Activated CD8-positive, alpha-beta T cell treated with anti-CD3 and anti-CD28 coated beads, Interleukin-2, amount 10 ng/mL, durations not matched to agents 7 days and 5 days (primary cell): ENCODE data around the gene CAMK1G. TPM values are rescaled to one million over a fixed set of nuclear protein-coding genes. Genes with fewer than 3 reads are reported as not detected.
A peak's percentile ranks its signal among the peaks of the same experiment; 100 is the strongest.

Source experiments
- ATAC-seq: fragments of 150-1000 bp; cut with Tn5 transposase; one replicate; pipeline ENCODE4 v1.10.0; 2021; ENCODE audit warnings: moderate library complexity
- CTCF ChIA-PET: fragments of 350-600 bp; sonication (Branson Sonifier 250); formaldehyde crosslinking; loops from one replicate; lab custom pipeline; 2021; ENCODE audit warnings: antibody characterized with exemption; lab: Charles Lee
- POLR2A ChIA-PET: fragments of 350-600 bp; sonication (Branson Sonifier 250); formaldehyde crosslinking; loops from one replicate; lab custom pipeline; 2021; ENCODE audit warnings: antibody characterized with exemption; lab: Charles Lee
- DNase-seq: peaks from one replicate; pipeline ENCODE4 v3.0.0-alpha.2; 2020
- H3K27ac Mint-ChIP-seq: one replicate; pipeline ENCODE4 v1.8.0; 2021; ENCODE audit warnings: mild to moderate bottlenecking, mixed read lengths
- H3K27me3 Mint-ChIP-seq: one replicate; pipeline ENCODE4 v1.8.0; 2021; ENCODE audit warnings: low read depth, mixed read lengths
- H3K36me3 Mint-ChIP-seq: one replicate; pipeline ENCODE4 v1.8.0; 2021; ENCODE audit warnings: low read depth, mixed read lengths
- H3K4me1 Mint-ChIP-seq: one replicate; pipeline ENCODE4 v1.8.0; 2021; ENCODE audit warnings: low read depth, mixed read lengths
- H3K4me3 Mint-ChIP-seq: one replicate; pipeline ENCODE4 v1.8.0; 2021; ENCODE audit warnings: mild to moderate bottlenecking, mixed read lengths
- H3K9me3 Mint-ChIP-seq: one replicate; pipeline ENCODE4 v1.8.0; 2022; ENCODE audit warnings: mixed read lengths; ENCODE audit not compliant: insufficient read depth
- total RNA-seq, 2 experiments: library from RNA; stranded (reverse); gene quantifications; one replicate each; pipeline ENCODE4 v1.2.3, GENCODE V29; 2021

Gene CAMK1G
- total RNA-seq, 2 experiments from 2014 or later: not detected

DNA sequence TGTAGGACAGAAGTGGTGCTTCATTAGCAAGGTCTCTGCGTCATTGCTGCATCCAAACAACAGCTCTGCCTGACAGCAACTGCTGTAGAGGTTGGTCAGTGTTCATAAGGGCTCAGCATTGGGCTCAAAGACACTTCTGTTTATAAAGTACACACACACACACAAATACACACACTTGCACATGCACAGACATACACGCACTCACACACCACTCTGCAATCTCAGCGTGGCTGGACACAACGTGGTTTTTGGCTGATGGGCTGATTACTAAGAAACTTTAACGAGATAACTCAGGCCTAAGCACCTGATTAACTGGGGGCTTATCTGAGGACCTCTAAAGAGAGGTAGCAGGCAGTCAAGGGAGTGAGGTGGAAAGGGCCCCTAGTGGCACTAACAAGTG lies 20.4 kb downstream of the CAMK1G start:
- no peak for ATAC-seq
- Mint-ChIP-seq H3K36me3 (no peaks in the 10 kb centered on the region), H3K27ac (no peak overlapping the region), H3K9me3 (no peaks in the 10 kb centered on the region), H3K4me3 (no peak overlapping the region), H3K4me1 (peaks cover 6% of the 10 kb centered on the region), H3K27me3 (peaks cover 26% of the 10 kb centered on the region)
- POLR2A ChIA-PET: no interaction called here
- no peak for DNase-seq
- CTCF ChIA-PET: interaction anchor here (1.5 to 1.7 kb wide), 2 partner anchors 90 to 145 kb away, joined by 4 to 12 read pairs; no protein-coding TSS in a partner anchor

DNA sequence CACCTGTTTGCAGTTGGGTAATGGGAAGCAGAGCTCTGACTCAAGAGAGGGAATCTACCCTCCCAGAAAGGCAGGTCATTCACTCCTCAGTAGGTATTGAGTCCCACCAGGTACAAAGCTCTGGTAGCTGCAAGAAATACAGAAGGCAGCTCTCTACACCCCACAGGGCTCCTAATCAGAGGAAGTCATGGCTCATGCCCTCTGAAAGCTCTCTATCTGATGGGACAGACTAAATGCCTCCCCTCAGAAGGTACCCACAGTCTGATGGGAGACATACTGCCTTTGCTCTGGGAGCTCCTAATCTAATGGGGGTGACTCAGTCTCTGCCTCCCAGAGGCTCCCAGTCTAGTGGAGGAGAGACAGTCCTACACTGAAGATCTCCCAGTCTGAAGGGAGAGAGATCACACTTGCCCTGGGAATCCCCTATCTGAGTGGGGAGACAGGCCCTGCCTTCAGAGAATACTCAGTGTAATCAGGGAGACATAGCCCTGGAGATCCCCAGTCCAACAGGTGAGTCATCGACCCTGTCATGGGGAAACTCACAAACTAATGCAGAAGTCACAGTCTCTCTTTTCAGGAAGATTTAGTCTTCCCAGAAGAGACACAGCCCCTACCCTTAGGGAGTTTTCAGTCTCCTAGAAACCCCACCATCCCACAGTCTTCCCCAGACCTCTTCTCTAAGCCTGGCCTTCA lies 23.7 kb downstream of the CAMK1G start:
- H3K4me1 Mint-ChIP-seq: peaks cover 12% of the 10 kb centered on the region
- no peak overlapping the region for H3K27ac Mint-ChIP-seq
- no peaks in the 10 kb centered on the region for H3K36me3 Mint-ChIP-seq
- POLR2A ChIA-PET: no interaction called here
- no peak for DNase-seq
- CTCF ChIA-PET: interaction anchor here (0.7 to 1.5 kb wide), 5 partner anchors 19 to 141 kb away, joined by 3 read pairs; partner anchors contain the start of gene G0S2
- no peaks in the 10 kb centered on the region for H3K9me3 Mint-ChIP-seq
- no peaks in the 10 kb centered on the region for H3K27me3 Mint-ChIP-seq
- ATAC-seq: no peak
- no peak overlapping the region for H3K4me3 Mint-ChIP-seq

DNA sequence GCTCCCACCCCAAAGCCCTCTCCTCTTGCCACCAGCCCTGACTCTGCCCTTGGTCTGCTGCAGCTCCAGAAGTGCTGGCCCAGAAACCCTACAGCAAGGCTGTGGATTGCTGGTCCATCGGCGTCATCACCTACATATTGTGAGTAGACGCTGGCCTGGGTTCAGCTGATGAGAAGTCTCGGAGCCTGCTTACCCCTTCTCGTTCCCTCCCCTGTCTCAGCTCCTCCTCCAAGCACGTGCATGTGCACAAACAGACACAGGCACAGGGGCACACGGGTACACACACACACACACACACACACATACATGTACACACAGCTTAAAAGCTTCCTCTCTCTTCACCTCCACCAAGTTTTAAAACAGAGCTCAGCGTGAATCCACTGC lies 24.3 kb downstream of the CAMK1G start:
- Mint-ChIP-seq H3K36me3 (no peaks in the 10 kb centered on the region), H3K27ac (no peak overlapping the region), H3K27me3 (no peaks in the 10 kb centered on the region), H3K4me1 (peaks cover 16% of the 10 kb centered on the region), H3K4me3 (no peak overlapping the region), H3K9me3 (no peaks in the 10 kb centered on the region)
- ATAC-seq: no peak
- ChIA-PET POLR2A (no interaction called here), CTCF (interaction anchor here (0.7 to 1.5 kb wide), 5 partner anchors 68 to 215 kb away, joined by 3 read pairs; partner anchors contain the start of gene G0S2)
- DNase-seq: no peak

DNA sequence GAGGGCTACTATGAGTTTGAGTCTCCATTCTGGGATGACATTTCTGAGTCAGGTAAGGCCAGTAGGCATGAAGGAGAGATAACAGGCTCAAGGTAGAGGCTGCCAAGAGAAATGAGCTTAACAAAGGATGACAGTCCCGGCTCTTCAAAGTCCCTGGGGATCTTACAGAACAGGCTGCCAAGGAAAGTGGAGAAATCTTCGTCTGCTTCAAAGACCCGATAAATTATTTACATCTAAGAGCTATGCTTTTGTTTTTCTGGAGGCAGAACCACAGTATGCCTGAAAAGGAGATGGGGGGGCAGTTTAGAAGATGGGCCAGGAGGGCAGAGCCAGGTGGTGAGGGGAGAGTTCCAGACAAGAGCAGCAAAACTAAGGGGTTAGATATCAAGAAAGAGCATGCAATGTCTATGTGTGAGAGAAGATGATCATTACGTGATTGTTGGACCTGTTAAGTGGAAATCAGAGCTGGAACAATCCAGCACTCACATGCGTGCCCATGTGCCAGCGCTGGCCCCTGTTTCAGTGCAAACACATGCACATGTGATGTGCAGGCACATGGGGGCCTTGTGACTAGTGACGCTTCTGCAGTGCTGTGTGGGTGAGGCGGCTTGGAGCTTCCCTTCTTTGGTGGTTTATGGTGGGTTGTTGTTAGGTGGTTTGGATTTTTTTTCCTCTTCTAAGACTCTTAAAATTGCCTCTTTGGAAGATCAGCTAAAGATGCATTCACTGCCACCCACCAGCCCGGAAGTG lies 25.7 kb downstream of the CAMK1G start:
- Mint-ChIP-seq H3K36me3 (no peaks in the 10 kb centered on the region), H3K27ac (no peak overlapping the region), H3K9me3 (no peaks in the 10 kb centered on the region), H3K27me3 (no peaks in the 10 kb centered on the region), H3K4me3 (no peak overlapping the region), H3K4me1 (peaks cover 16% of the 10 kb centered on the region)
- ATAC-seq (no peak), DNase-seq (no peak)
- CTCF ChIA-PET: interaction anchor here (1.9 kb wide), 1 partner anchor 18 kb away, joined by 6 read pairs; no protein-coding TSS in a partner anchor
- POLR2A ChIA-PET: no interaction called here

DNA sequence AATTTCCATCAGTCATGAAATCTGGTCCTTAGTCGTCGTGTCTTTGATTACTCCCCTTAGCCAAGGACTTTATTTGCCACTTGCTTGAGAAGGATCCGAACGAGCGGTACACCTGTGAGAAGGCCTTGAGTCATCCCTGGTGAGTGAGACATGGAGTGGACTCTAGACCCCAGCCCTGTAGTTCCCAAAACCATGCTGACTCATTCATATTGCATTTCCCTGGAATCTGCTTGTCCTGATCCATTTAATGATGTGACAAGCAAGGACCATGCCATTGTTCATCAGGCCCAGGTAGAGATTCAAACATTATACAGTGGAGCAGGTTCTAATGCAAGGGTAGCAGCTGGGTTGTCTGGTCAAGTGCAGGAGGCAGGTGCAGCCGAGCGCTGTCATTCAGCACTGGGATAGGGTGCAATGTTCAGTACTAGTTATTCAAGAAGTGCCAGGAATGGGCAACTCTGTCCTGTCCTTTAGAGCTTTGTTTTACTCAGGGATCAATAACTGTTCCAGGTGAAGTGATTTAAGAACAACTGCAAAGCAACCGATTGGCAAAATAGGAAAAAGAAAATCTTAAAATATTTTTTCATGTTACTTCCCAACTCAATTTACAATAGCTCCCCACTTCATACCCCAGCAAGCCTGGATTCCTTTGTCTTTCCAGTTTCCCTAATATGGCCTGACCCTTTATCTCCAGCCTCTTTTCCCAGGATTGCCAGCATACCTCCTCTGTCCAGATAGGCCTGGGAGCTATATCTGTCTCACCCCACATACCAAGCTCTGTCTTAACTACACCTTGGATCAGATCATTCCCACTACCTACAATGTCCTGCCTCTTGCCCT lies 26.5 kb downstream of the CAMK1G start:
- H3K27me3 Mint-ChIP-seq: peaks cover 3% of the 10 kb centered on the region
- DNase-seq: no peak
- H3K4me3 Mint-ChIP-seq: no peak overlapping the region
- POLR2A ChIA-PET: no interaction called here
- no peak for ATAC-seq
- H3K36me3 Mint-ChIP-seq: no peaks in the 10 kb centered on the region
- no peak overlapping the region for H3K27ac Mint-ChIP-seq
- CTCF ChIA-PET: interaction anchor here (1.9 kb wide), 1 partner anchor 17 kb away, joined by 6 read pairs; no protein-coding TSS in a partner anchor
- peaks cover 11% of the 10 kb centered on the region for H3K4me1 Mint-ChIP-seq
- H3K9me3 Mint-ChIP-seq: no peaks in the 10 kb centered on the region

DNA sequence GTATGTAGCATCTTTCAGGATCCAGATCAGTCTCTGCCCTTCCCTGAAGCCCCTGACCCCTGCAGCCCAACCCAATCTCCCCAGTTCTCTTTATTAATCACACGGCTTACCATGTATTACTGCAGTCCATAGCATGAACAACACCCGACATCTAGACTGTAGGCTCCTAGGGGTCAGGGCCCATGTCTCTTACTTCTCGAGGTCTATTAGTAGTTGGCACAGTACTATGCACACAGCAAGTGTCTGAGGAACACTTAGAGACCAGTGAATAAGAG lies 27.1 kb downstream of the CAMK1G start:
- Mint-ChIP-seq H3K27me3 (peaks cover 3% of the 10 kb centered on the region), H3K36me3 (no peaks in the 10 kb centered on the region), H3K27ac (no peak overlapping the region), H3K4me3 (no peak overlapping the region), H3K9me3 (no peaks in the 10 kb centered on the region), H3K4me1 (peaks cover 10% of the 10 kb centered on the region)
- POLR2A ChIA-PET: no interaction called here
- no peak for ATAC-seq
- no peak for DNase-seq
- CTCF ChIA-PET: interaction anchor here (1.4 to 1.9 kb wide), 2 partner anchors 17 to 44 kb away, joined by 4 to 6 read pairs; no protein-coding TSS in a partner anchor

DNA sequence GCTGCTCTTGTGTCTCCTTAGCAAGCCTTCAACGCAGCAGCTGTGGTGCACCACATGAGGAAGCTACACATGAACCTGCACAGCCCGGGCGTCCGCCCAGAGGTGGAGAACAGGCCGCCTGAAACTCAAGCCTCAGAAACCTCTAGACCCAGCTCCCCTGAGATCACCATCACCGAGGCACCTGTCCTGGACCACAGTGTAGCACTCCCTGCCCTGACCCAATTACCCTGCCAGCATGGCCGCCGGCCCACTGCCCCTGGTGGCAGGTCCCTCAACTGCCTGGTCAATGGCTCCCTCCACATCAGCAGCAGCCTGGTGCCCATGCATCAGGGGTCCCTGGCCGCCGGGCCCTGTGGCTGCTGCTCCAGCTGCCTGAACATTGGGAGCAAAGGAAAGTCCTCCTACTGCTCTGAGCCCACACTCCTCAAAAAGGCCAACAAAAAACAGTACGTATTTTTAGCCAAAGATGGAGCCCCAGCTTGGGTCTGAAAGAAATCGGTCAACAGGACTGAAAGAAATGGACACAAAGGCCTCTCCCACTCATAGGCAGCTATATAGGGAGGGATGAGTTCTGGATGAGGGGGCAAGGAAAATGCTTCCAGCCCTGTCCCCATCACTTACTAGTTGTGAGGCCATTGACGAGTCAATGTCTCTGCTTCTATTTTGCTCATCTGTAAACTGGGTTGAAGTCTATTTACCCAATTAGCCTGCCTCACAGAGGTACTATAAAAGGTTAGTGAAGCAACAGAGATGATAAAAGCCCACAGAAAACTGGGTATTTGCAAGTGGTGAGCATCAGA lies 28.5 kb downstream of the CAMK1G start:
- peaks cover 3% of the 10 kb centered on the region for H3K27me3 Mint-ChIP-seq
- H3K36me3 Mint-ChIP-seq: no peaks in the 10 kb centered on the region
- ATAC-seq: peak; percentile 50
- no peak overlapping the region for H3K4me3 Mint-ChIP-seq
- no peak for DNase-seq
- no peaks in the 10 kb centered on the region for H3K9me3 Mint-ChIP-seq
- peaks cover 10% of the 10 kb centered on the region for H3K4me1 Mint-ChIP-seq
- ChIA-PET POLR2A (no interaction called here), CTCF (interaction anchor here (1.4 kb wide), 1 partner anchor 46 kb away, joined by 4 read pairs; no protein-coding TSS in a partner anchor)
- no peak overlapping the region for H3K27ac Mint-ChIP-seq

DNA sequence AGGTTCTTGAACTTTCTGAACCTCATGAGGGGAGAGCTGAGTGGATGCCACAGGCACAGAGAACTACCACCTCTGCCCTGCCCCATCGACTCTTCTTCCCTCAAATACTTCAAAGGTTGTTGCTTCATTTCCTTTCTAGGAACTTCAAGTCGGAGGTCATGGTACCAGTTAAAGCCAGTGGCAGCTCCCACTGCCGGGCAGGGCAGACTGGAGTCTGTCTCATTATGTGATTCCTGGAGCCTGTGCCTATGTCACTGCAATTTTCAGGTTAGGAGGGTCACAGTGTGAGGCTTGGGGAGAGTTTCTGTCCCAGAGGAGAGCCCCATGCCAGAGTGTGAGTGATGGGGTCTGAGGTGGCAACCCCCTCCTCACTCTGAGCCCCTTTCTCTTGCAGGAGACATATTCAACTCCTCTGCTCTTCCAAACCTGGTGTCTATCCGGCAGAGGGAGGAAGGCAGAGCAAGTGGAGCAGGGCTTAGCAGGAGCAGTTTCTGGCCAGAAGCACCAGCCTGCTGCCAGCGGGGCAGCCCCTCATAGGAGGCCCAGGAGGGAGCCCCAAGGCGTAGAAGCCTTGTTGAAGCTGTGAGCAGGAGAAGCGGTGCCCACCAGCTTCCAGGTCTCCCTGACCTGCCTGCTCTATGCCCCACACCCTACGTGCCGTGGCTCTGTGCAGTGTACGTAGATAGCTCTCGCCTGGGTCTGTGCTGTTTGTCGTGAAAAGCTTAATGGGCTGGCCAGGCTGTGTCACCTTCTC lies 29.3 kb downstream of the CAMK1G start:
- H3K27me3 Mint-ChIP-seq: peaks cover 3% of the 10 kb centered on the region
- ATAC-seq (peak; percentile 15), DNase-seq (no peak)
- peaks cover 10% of the 10 kb centered on the region for H3K4me1 Mint-ChIP-seq
- no peaks in the 10 kb centered on the region for H3K36me3 Mint-ChIP-seq
- H3K27ac Mint-ChIP-seq: peak overlapping the region; percentile 9
- no peaks in the 10 kb centered on the region for H3K9me3 Mint-ChIP-seq
- no peak overlapping the region for H3K4me3 Mint-ChIP-seq
- CTCF ChIA-PET: interaction anchor here (2.4 kb wide), 1 partner anchor 10 kb away, joined by 8 read pairs; no protein-coding TSS in a partner anchor
- POLR2A ChIA-PET: no interaction called here

DNA sequence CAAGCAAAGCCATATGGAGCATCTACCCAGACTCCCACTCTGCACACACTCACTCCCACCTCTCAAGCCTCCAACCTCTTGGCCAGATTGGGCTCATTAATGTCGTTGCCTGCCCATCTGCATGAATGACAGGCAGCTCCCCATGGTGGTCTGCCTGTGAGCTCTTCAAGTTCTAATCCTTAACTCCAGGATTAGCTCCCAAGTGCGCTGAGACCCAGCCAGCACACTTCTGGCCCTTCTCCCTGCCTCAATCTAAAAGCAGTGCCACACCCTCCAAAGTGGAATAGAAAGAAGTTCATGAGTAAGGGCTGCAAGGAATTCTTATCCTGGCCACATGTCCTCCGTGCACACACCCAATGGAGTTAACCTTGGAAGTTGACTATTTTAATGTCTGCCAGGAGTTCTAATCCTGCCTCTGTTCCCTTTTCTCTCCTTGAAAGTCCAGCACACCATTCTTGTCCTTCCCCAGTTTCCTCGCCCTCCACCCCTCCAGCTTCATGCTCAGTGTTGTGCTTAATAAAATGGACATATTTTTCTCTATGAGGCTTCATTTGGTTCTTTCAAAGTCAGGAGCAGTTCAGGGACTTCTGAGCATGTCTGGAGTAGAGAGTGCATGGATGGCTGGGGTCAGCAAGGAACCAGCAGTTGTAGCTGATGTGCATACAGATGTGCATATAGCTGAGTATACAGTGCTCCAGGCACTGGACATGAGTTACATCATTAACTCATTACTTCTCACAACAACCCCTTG lies 30.1 kb downstream of the CAMK1G start:
- ChIA-PET POLR2A (no interaction called here), CTCF (interaction anchor here (1.6 to 2.4 kb wide), 2 partner anchors 11 to 37 kb away, joined by 3 to 8 read pairs; no protein-coding TSS in a partner anchor)
- ATAC-seq: no peak
- Mint-ChIP-seq H3K9me3 (no peaks in the 10 kb centered on the region), H3K27me3 (peaks cover 3% of the 10 kb centered on the region), H3K27ac (no peak overlapping the region), H3K4me3 (no peak overlapping the region), H3K4me1 (peaks cover 10% of the 10 kb centered on the region), H3K36me3 (no peaks in the 10 kb centered on the region)
- DNase-seq: no peak

DNA sequence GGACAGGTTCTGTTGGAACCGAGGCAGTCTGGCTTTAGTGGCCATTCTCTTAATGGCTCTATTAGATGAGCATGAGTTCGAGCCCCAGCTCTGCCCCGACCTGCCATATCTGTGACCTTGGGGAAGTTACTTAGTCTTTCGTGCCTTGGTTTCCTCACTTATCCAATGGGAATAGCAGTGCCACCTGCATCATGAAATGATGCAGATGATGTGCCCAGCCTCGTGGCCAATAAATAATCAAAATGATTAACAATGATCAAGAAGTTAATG lies 30.6 kb downstream of the CAMK1G start:
- H3K4me1 Mint-ChIP-seq: peaks cover 15% of the 10 kb centered on the region
- no peak overlapping the region for H3K27ac Mint-ChIP-seq
- DNase-seq (no peak), ATAC-seq (no peak)
- no peaks in the 10 kb centered on the region for H3K36me3 Mint-ChIP-seq
- no peaks in the 10 kb centered on the region for H3K9me3 Mint-ChIP-seq
- ChIA-PET POLR2A (no interaction called here), CTCF (interaction anchor here (1.6 to 2.4 kb wide), 2 partner anchors 11 to 38 kb away, joined by 3 to 8 read pairs; no protein-coding TSS in a partner anchor)
- no peak overlapping the region for H3K4me3 Mint-ChIP-seq
- H3K27me3 Mint-ChIP-seq: peaks cover 3% of the 10 kb centered on the region
